Measurements from ENCODE around the gene NOP58.
A peak's percentile ranks its signal among the peaks of the same experiment; 100 is the strongest.
"Not testable (repeated sequence)": the region's sequence is repeated elsewhere in the genome, so short reads cannot be mapped to it uniquely, and the experiment has no call there.

The NOP58 gene, protein sequence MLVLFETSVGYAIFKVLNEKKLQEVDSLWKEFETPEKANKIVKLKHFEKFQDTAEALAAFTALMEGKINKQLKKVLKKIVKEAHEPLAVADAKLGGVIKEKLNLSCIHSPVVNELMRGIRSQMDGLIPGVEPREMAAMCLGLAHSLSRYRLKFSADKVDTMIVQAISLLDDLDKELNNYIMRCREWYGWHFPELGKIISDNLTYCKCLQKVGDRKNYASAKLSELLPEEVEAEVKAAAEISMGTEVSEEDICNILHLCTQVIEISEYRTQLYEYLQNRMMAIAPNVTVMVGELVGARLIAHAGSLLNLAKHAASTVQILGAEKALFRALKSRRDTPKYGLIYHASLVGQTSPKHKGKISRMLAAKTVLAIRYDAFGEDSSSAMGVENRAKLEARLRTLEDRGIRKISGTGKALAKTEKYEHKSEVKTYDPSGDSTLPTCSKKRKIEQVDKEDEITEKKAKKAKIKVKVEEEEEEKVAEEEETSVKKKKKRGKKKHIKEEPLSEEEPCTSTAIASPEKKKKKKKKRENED

DNA sequence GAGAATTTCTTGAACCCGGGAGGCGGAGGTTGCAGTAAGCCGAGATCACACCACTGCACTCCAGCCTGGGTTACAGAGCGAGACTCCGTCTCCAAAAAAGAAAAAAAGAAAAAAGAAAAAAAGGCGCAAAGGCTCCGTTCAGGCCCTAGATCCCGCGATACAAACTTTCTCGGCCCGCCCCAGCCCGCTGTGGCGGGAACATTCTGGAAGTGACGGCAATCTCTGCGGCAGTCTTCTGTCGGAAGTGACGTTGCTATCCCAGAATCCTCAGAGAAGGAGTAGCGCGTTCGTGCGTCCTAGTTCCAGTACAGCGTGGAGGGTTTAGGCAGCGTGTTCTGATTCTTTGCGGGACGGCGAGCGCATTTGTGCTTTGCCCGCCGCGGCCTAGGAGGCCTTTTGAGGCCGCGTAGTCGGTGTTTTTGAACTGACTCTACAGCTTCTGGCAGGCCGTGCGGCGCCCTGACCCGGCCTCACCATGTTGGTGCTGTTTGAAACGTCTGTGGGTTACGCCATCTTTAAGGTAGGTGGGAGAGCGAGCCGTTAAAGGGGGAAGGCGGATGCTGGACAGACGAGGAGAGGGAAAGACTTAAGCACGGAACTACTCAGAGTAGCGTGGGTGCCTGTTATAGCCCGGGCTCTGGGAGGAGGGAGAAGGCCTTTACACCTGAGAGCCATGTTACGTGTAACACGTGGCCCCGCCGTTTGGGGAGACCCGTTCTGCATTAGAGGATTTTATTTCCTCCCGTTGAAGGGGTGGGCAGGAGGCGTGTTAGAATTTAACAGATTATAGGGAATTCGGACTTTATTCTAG lies at the start of gene NOP58:
Gene NOP58, plus strand, starts transcription at position 297 of the 811 bp plus-strand sequence. Its CDS starts 179 bp downstream, at position 476.
- H3K27ac Mint-ChIP-seq: peak within 1 kb of the TSS; percentile 87
- peaks cover 16% of the 10 kb centered on the region for H3K36me3 Mint-ChIP-seq (ENCODE audit: low read depth)
- peaks cover 21% of the 10 kb centered on the region for H3K4me1 Mint-ChIP-seq (ENCODE audit: low read depth)
- peak; percentile 88 for DNase-seq
- H3K9me3 Mint-ChIP-seq: no peaks in the 10 kb centered on the region
- H3K4me3 Mint-ChIP-seq: peak within 1 kb of the TSS; percentile 51
- H3K27me3 Mint-ChIP-seq: no peaks in the 10 kb centered on the region

DNA sequence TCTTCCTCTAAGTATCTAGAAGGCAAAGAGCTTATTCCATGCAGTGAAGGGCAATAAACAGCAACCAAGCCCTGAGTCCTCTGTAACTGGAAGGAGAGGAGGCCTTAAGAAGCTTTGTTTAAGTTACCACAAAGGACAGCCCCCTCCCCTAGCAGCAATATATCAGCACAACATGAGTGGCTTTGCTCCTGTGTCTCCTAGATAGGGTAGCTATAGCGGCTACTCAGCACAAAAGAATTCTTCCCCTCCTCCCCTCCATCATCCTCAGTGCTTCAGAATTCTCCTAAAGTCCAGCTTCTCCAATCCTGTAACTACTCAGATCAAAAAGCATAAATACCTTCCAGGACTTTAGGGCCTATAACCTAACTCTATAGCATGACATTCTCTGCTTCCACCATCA lies 43.7 kb upstream of the NOP58 start:
- no peak for DNase-seq
- H3K27me3 Mint-ChIP-seq: no peaks in the 10 kb centered on the region
- H3K9me3 Mint-ChIP-seq: no peaks in the 10 kb centered on the region
- peaks cover 45% of the 10 kb centered on the region for H3K4me1 Mint-ChIP-seq (ENCODE audit: low read depth)
- peak overlapping the region; percentile 16 for H3K27ac Mint-ChIP-seq
- H3K36me3 Mint-ChIP-seq (ENCODE audit: low read depth): peaks cover 68% of the 10 kb centered on the region
- H3K4me3 Mint-ChIP-seq: no peak overlapping the region

DNA sequence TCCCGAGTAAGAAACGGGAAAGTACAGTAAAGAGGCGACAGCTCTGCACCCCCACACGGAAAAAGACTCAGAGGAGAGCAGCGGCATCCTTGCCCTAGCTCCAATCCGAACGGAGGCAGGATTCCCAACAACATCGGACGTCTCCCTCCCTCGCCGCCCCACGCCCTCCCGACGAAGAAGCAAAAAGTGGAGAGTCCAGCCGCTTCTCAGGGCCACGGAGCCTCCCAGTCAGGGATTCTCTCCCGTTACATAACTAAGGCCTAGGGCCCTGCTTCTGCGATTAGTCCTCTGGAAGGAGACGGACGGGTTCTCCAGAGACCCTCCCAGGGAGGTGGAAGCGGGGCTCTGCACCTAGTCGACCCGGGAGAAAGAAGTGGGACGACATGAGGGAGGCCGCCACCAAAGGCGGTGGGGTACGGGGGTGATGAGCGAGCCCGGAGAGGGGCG lies 27.8 kb upstream of the NOP58 start:
- peaks cover 44% of the 10 kb centered on the region for H3K4me1 Mint-ChIP-seq (ENCODE audit: low read depth)
- no peaks in the 10 kb centered on the region for H3K27me3 Mint-ChIP-seq
- peaks cover 34% of the 10 kb centered on the region for H3K36me3 Mint-ChIP-seq (ENCODE audit: low read depth)
- DNase-seq: no peak
- no peaks in the 10 kb centered on the region for H3K9me3 Mint-ChIP-seq
- peak overlapping the region; percentile 99 for H3K27ac Mint-ChIP-seq
- peak overlapping the region; percentile 97 for H3K4me3 Mint-ChIP-seq

DNA sequence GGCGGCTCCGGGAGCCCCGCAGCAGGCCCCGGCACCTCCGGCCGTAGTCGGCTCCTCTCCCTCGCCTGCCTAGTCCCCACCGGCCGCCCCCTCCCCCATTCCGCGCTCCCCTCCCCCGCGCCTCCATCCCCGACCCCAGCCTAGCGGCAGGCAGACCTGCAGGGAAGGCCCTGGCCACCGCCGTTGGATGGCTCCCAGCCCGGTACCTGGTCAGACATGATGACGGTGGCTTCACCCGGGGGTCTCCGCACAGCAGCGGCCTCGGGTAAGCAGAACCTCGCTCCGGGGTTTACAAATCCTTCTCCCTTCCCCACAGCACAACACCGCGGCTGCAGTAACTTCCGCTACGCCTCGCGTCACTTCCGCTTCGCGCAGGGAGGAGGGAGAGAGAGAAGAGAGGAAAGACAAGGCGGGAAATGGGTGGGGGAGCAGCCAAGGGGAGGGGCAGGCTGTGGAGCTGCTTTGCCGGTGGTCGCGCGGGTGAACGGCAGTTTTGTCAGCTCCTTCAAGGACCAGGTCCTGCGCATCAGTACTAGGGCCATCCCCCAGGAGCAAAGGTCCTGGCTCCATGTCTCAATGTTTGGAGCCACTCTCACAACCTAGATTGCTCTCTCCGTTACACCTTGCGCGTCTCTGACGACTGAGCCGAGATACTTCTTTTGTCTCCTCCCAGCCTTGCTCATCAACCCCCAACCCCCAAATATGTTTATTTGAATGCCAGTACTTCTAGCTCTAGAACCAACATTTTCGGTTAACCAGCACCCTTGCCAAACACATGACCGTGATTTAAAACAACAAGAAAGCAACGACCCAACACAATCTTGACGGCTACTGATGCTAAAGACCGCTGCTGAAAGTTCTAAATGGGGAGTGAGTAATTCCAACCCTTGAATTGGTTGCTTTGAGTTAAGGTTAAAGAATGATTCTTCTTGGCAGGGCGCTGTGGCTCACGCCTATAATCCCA lies 27.0 kb upstream of the NOP58 start, which contains the start of gene SUMO1:
Gene SUMO1, minus strand, starts transcription at position 364 of the 964 bp plus-strand sequence. Its CDS starts 146 bp downstream, at position 218.
- peak within 1 kb of the TSS; percentile 97 for H3K4me3 Mint-ChIP-seq
- no peaks in the 10 kb centered on the region for H3K27me3 Mint-ChIP-seq
- peaks cover 28% of the 10 kb centered on the region for H3K36me3 Mint-ChIP-seq (ENCODE audit: low read depth)
- peaks cover 37% of the 10 kb centered on the region for H3K4me1 Mint-ChIP-seq (ENCODE audit: low read depth)
- H3K9me3 Mint-ChIP-seq: no peaks in the 10 kb centered on the region
- H3K27ac Mint-ChIP-seq: peak within 1 kb of the TSS; percentile 99
- DNase-seq: peak; percentile 95

DNA sequence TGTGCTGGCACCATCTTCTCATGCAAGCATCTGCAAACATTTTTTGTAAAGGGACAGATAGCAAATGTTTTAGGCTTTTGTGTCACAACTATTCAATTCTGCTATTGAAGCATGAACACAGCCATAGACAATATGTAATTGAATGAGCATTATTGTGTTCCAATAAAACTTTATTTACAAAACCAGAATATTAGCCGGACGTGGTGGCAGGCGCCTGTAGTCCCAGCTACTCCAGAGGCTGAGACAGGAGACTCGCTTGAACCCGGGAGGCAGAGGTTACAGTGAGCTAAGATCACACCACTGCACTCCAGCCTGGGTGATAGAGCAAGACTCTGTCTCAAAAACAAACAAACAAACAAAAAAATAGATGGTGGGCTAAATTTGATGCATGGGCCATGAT lies 17.9 kb upstream of the NOP58 start:
- not testable (repeated sequence) for H3K9me3 Mint-ChIP-seq; H3K36me3 Mint-ChIP-seq (ENCODE audit: low read depth); H3K27ac Mint-ChIP-seq; H3K4me1 Mint-ChIP-seq (ENCODE audit: low read depth); DNase-seq; H3K27me3 Mint-ChIP-seq; H3K4me3 Mint-ChIP-seq

DNA sequence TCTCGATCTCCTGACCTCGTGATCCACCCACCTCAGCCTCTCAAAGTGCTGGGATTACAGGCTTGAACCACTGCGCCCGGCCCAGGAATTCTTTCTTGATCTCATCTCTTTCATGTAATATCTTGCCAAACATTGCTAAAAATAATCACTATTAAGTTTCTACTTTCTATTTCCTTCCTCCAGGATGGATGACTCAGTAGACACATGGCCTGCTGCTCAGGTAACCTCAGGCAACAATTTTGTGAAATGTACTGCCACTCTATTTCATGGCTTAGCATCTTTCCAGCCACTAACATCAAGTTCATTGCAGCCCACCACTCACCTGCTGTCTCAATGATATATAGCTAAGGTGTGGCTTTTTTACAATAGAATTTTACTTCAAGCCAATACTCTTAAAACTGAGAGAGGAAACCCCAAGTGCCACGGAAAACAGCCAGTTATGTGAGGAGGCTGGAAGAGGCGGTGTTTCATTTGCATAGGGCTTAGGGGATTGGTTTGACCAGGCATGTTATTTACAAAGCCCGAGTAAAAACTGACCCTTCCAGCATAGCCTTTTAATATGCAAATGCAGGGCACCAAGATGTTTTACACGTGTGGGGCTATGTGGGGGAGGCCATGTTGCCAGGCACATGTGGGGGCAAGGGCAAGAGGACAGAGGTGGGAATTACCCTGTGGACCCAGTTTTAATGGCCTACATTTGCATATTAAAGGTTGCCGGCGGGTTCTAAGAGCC lies 15.9 kb upstream of the NOP58 start:
- Mint-ChIP-seq H3K27ac (no peak overlapping the region), H3K9me3 (no peaks in the 10 kb centered on the region), H3K27me3 (peaks cover 8% of the 10 kb centered on the region), H3K4me3 (no peak overlapping the region), H3K36me3 (ENCODE audit: low read depth) (no peaks in the 10 kb centered on the region), H3K4me1 (ENCODE audit: low read depth) (peaks cover 3% of the 10 kb centered on the region)
- DNase-seq: no peak

DNA sequence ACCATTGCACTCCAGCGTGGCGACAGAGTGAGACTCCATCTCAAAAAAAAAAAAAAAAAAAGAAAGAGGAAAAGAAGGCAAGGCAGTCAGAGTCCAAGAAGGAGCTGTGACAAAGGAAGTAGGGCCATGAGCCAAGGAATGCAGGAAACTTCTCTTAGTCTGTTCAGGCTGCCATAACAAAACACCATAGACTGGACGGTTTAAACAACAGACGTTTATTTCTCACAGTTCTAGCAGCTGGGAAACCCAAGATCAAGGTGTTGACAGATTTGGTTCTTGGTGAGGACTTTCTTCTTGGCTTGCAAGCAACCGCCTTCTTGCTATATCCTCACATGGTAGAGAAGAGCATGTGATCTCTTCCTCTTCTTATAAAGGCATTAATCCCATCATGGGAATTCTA lies 14.1 kb upstream of the NOP58 start:
- Mint-ChIP-seq H3K36me3 (ENCODE audit: low read depth) (no peaks in the 10 kb centered on the region), H3K9me3 (no peaks in the 10 kb centered on the region)

DNA sequence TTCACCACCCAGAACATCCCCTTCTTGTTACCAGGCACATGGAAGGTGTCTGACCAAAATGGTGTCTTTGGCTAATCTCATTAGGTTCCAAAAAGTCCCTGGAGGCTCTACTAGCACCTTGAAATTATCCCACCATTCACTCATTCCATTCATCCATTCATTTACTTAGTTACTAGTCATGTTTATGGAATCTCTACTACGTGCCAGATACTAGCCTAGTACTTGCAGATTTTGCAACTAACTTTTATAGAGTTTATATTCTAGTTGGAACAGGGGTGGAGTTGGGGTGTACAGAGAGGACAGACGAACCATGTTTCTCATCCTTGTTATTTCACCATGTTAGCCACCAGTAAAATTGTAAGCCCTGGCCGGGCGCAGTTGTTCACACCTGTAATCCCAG lies 4.0 kb upstream of the NOP58 start:
- H3K9me3 Mint-ChIP-seq: no peaks in the 10 kb centered on the region
- peaks cover 12% of the 10 kb centered on the region for H3K4me1 Mint-ChIP-seq (ENCODE audit: low read depth)
- H3K27ac Mint-ChIP-seq: no peak overlapping the region
- DNase-seq: no peak
- no peaks in the 10 kb centered on the region for H3K27me3 Mint-ChIP-seq
- H3K4me3 Mint-ChIP-seq: no peak overlapping the region
- no peaks in the 10 kb centered on the region for H3K36me3 Mint-ChIP-seq (ENCODE audit: low read depth)

More for the DNA sequence above, 14.1 kb upstream of the NOP58 start:
- H3K4me3 Mint-ChIP-seq: no peak overlapping the region
- DNase-seq: no peak
- H3K27ac Mint-ChIP-seq: no peak overlapping the region
- H3K4me1 Mint-ChIP-seq (ENCODE audit: low read depth): peaks cover 3% of the 10 kb centered on the region
- peaks cover 8% of the 10 kb centered on the region for H3K27me3 Mint-ChIP-seq

DNA sequence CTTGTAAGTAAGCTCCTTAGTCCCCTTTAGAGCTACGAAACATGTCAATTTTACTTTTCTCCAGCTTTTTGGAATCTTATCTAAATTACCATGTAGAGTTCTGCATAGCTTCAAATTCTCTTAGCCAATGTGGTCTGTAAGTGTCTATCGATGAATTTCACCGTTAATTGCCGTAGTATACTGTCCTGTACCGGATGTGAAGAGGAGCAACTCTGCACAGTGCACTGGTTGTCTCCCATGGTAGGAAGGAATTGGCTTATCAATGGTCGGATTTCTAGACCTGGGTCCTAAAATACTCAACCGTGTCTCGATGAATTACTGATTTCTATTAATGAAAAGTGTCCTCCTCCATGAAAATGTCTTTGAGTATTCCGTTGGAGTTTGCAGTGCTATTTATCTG lies 1.9 kb downstream of the NOP58 start:
- H3K36me3 Mint-ChIP-seq (ENCODE audit: low read depth): peaks cover 34% of the 10 kb centered on the region
- H3K27ac Mint-ChIP-seq: no peak overlapping the region
- H3K4me3 Mint-ChIP-seq: no peak overlapping the region
- H3K9me3 Mint-ChIP-seq: no peaks in the 10 kb centered on the region
- H3K4me1 Mint-ChIP-seq (ENCODE audit: low read depth): peaks cover 34% of the 10 kb centered on the region
- no peak for DNase-seq
- no peaks in the 10 kb centered on the region for H3K27me3 Mint-ChIP-seq

DNA sequence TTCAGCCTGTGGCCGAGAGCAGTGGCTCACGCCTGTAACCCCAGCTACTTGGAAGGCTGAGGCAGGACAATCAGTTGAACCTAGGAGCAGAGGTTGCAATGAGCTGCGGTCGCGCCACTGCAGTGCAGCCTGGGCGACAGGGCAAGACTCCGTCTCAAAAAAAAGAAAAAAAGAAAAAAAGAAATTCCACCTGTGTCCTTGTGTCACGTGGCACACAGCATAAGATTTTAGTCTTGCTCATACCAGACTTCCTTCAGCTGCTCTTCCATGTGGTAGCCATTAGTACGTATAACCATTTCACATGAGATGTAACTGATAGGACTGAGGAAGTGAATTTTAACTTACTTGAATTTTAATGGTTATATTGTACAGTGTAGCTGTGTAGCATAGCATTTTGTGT lies 4.0 kb downstream of the NOP58 start:
- Mint-ChIP-seq H3K27ac (peak overlapping the region; percentile 91), H3K27me3 (no peaks in the 10 kb centered on the region), H3K4me3 (no peak overlapping the region), H3K9me3 (no peaks in the 10 kb centered on the region), H3K4me1 (ENCODE audit: low read depth) (peaks cover 40% of the 10 kb centered on the region), H3K36me3 (ENCODE audit: low read depth) (peaks cover 51% of the 10 kb centered on the region)
- DNase-seq: no peak

DNA sequence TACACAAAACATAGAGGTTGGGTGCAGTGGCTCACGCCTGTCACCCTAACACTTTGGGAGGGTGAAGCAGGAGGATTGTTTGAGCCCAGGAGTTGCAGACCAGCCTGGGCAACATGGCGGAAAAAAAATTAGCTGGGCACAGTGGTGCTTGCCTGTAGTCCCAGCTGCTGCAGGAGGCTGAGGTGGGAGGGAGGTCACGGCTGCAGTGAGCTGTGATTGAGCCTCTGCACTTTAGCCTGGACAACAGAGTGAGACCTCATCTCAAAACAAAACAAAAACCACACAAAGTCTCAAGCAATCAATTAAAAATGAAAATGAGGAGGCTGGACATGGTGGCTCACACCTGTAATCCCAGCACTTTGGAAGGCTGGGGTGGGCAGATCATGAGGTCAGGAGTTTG lies 4.9 kb downstream of the NOP58 start:
- Mint-ChIP-seq H3K4me3 (no peak overlapping the region), H3K27me3 (no peaks in the 10 kb centered on the region), H3K4me1 (ENCODE audit: low read depth) (peaks cover 46% of the 10 kb centered on the region), H3K36me3 (ENCODE audit: low read depth) (peaks cover 60% of the 10 kb centered on the region), H3K9me3 (no peaks in the 10 kb centered on the region), H3K27ac (peak overlapping the region; percentile 91)
- no peak for DNase-seq

DNA sequence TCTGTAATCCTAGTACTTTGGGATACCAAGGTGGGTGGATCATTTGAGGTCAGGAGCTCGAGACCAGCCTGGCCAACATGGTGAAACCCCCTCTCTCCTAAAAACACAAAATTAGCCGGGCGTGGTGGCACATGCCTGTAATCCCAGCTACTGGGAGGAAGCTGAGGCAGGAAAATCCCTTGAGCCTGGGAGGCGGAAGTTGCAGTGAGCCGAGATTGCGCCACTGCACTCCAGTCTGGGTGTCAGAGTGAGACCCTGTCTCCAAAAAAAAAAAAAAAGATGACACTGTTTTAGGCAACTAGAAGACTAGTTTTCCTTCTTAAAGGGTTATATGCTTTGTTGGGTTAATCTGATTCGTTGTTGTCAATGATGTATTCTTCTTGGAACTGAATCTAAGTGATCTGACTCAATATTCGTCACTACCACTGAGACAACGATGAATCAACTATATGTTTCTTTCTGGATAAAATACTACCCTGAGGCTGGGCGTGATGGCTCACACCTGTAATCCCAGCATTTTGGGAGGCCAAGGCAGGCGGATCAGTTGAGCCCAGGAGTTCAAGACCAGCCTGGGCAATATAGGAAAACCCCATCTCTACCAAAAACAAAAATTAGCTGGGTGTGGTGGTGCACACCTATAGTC lies 10.6 kb downstream of the NOP58 start:
- H3K9me3 Mint-ChIP-seq, H3K27me3 Mint-ChIP-seq, DNase-seq: not testable (repeated sequence)
- Mint-ChIP-seq H3K4me1 (ENCODE audit: low read depth) (peaks cover 75% of the 10 kb centered on the region), H3K36me3 (ENCODE audit: low read depth) (peaks cover 95% of the 10 kb centered on the region), H3K4me3 (peak overlapping the region; percentile 28), H3K27ac (peak overlapping the region; percentile 97)
